Measurements from ENCODE around the gene KRT84.

- no peak for TF ChIP-seq CTCF (IDR thresholded peaks at IDR 0.05)
- TF ChIP-seq POLR2A (IDR thresholded peaks at IDR 0.05), result no peak
- no peak for TF ChIP-seq EP300 (IDR thresholded peaks at IDR 0.05)
- no peak for TF ChIP-seq POLR2AphosphoS5 (IDR thresholded peaks at IDR 0.05)
Observed at GRCh38 chr12:52398176-52398575, 12.7 kb upstream of the KRT84 start.

All from stomach (tissue), 4 donors.